Measurements from ENCODE around the gene GMCL2.

Gene GMCL2

GRCh38 chr5:178136990-178137389, 50.2 kb downstream of the GMCL2 start:
- no peak for DNase-seq
